Uterus (tissue), 2 donors: ENCODE measurements around the gene ATP2C2.

ENCODE experiments used
- CTCF ChIP-seq, 4 experiments: fragments of 200-600 bp in 2 of 4; fragments of 450-650 bp in 2 of 4; sonication (generic) in 2 of 4; IDR thresholded peaks; one replicate each; pipeline ENCODE4 v1.5.1; 2016 to 2019; ENCODE audit warnings: antibody characterized with exemption in 4 of 4, mild to moderate bottlenecking in 2 of 4, moderate library complexity in 1 of 4
- POLR2A ChIP-seq, 2 donors: fragments of 450-650 bp; IDR thresholded peaks; one replicate each; pipeline ENCODE4 v1.6.1; 2016; ENCODE audit warnings: antibody characterized with exemption in 2 of 2, mild to moderate bottlenecking in 1 of 2, moderate library complexity in 1 of 2

GRCh38 chr16:84443166-84443802, 74.9 kb downstream of the ATP2C2 start:
- TF ChIP-seq POLR2A (IDR thresholded peaks at IDR 0.05), result no peak
- TF ChIP-seq CTCF (IDR thresholded peaks at IDR 0.05), result no peak
